ENCODE measurements around the gene MIEF1.

- TF ChIP-seq, protein P1, sequence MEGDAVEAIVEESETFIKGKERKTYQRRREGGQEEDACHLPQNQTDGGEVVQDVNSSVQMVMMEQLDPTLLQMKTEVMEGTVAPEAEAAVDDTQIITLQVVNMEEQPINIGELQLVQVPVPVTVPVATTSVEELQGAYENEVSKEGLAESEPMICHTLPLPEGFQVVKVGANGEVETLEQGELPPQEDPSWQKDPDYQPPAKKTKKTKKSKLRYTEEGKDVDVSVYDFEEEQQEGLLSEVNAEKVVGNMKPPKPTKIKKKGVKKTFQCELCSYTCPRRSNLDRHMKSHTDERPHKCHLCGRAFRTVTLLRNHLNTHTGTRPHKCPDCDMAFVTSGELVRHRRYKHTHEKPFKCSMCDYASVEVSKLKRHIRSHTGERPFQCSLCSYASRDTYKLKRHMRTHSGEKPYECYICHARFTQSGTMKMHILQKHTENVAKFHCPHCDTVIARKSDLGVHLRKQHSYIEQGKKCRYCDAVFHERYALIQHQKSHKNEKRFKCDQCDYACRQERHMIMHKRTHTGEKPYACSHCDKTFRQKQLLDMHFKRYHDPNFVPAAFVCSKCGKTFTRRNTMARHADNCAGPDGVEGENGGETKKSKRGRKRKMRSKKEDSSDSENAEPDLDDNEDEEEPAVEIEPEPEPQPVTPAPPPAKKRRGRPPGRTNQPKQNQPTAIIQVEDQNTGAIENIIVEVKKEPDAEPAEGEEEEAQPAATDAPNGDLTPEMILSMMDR (IDR thresholded peaks at IDR 0.05) = no peak
- no peak for TF ChIP-seq POLR2A (IDR thresholded peaks at IDR 0.05)
These were observed 26.2 kb upstream of the MIEF1 start for GRCh38 chr22:39475902-39476301.

Measured in prostate gland (tissue), 2 donors.